Nephron progenitor cell (in vitro differentiated cells): Measurements from ENCODE around the gene PLCB3.
A peak's percentile ranks its signal among the peaks of the same experiment; 100 is the strongest.

Experiments
- DNase-seq: peaks from one replicate; pipeline ENCODE4 v3.0.0; 2021
- H3K27ac Mint-ChIP-seq: 2 replicates; pipeline ENCODE4 v1.8.0; 2021; ENCODE audit warnings: mild to moderate bottlenecking, moderate library complexity, mixed read lengths
- H3K27me3 Mint-ChIP-seq: 2 replicates; pipeline ENCODE4 v1.8.0; 2021; ENCODE audit warnings: mild to moderate bottlenecking, low read depth, mixed read lengths; ENCODE audit not compliant: poor library complexity
- H3K36me3 Mint-ChIP-seq: 2 replicates; pipeline ENCODE4 v1.8.0; 2021; ENCODE audit warnings: low read depth, mixed read lengths
- H3K4me1 Mint-ChIP-seq: 2 replicates; pipeline ENCODE4 v1.8.0; 2021; ENCODE audit warnings: mixed read lengths
- H3K4me3 Mint-ChIP-seq: 2 replicates; pipeline ENCODE4 v1.8.0; 2021; ENCODE audit warnings: mild to moderate bottlenecking, moderate library complexity, mixed read lengths
- H3K9me3 Mint-ChIP-seq: 2 replicates; pipeline ENCODE4 v1.8.0; 2021; ENCODE audit warnings: mild to moderate bottlenecking, moderate library complexity, mixed read lengths
- TF ChIP-seq, protein P1 (sequence below): fragments of 200-600 bp; sonication (generic); IDR thresholded peaks from 2 replicates; pipeline ENCODE4 v1.5.0; 2021; ENCODE audit warnings: antibody characterized with exemption

Gene PLCB3

DNA sequence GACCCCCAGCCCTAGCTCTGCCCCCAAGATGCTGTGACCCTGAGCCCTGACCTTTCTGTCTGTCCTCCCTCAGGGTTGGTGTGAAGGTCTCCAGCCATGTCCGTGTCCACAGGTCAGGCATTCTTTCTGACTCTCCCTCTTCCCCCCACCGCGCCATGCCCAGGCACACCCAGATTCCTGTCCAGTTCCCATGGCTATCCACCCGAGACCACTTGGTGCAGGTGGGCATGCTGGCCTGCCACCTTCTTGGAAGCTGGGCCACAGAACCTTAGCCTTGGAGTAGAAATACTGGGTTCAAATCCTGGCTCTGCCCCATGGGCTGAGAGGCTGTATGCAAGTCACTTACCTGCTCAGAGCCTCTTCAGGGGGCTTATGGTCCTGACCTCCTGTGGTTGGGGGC lies 2.3 kb upstream of the PLCB3 start:
- Mint-ChIP-seq H3K9me3 (no peaks in the 10 kb centered on the region), H3K4me3 (no peak overlapping the region), H3K4me1 (peaks cover 47% of the 10 kb centered on the region), H3K27ac (no peak overlapping the region), H3K27me3 (peaks cover 3% of the 10 kb centered on the region), H3K36me3 (no peaks in the 10 kb centered on the region)
- DNase-seq: no peak
- TF ChIP-seq, protein P1, sequence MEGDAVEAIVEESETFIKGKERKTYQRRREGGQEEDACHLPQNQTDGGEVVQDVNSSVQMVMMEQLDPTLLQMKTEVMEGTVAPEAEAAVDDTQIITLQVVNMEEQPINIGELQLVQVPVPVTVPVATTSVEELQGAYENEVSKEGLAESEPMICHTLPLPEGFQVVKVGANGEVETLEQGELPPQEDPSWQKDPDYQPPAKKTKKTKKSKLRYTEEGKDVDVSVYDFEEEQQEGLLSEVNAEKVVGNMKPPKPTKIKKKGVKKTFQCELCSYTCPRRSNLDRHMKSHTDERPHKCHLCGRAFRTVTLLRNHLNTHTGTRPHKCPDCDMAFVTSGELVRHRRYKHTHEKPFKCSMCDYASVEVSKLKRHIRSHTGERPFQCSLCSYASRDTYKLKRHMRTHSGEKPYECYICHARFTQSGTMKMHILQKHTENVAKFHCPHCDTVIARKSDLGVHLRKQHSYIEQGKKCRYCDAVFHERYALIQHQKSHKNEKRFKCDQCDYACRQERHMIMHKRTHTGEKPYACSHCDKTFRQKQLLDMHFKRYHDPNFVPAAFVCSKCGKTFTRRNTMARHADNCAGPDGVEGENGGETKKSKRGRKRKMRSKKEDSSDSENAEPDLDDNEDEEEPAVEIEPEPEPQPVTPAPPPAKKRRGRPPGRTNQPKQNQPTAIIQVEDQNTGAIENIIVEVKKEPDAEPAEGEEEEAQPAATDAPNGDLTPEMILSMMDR: no peak

DNA sequence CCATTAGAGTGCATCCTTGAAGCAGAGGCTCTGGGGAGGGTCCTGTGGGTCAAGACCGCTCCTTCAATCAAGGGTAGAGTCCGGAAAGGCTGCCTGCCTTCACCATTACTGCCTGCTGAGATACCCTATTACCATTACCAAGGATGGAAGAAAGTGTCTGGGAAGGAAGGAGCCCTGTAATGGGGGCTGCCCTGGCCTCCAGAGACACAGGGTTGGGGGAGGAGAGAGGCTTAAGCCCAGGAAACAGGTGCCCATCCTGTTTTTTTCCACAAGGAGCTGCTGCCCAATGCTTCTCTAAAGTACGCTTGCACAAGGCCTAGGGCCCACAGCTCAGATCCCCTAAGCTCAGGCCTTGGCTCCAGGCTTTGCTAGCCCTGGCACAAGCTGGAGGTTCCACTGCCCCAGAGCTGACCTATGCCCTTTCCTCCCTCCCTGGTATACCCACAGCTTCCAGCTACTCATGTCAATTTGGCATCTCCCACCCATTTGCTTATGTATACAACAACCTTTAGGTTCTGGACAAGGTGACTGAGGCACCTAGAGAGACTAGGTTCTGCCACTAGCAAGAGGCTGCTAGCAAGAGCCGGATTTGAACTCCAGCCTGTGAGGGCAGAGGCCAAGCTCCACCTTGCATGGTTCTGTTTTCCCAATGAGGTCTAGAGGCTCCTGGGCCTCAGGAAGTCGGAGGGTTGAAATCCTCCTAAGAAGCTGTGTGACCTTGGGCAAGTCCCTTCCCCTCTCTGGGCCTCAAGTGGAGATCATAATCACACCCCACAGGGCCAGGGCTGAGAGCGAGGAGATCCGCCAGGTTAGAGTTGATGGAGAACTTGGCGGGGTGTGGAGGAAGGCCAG lies 1.5 kb upstream of the PLCB3 start:
- H3K36me3 Mint-ChIP-seq: no peaks in the 10 kb centered on the region
- peaks cover 3% of the 10 kb centered on the region for H3K27me3 Mint-ChIP-seq
- DNase-seq: no peak
- no peaks in the 10 kb centered on the region for H3K9me3 Mint-ChIP-seq
- TF ChIP-seq, protein P1: no peak
- no peak overlapping the region for H3K27ac Mint-ChIP-seq
- peaks cover 45% of the 10 kb centered on the region for H3K4me1 Mint-ChIP-seq
- H3K4me3 Mint-ChIP-seq: peak overlapping the region; percentile 34

DNA sequence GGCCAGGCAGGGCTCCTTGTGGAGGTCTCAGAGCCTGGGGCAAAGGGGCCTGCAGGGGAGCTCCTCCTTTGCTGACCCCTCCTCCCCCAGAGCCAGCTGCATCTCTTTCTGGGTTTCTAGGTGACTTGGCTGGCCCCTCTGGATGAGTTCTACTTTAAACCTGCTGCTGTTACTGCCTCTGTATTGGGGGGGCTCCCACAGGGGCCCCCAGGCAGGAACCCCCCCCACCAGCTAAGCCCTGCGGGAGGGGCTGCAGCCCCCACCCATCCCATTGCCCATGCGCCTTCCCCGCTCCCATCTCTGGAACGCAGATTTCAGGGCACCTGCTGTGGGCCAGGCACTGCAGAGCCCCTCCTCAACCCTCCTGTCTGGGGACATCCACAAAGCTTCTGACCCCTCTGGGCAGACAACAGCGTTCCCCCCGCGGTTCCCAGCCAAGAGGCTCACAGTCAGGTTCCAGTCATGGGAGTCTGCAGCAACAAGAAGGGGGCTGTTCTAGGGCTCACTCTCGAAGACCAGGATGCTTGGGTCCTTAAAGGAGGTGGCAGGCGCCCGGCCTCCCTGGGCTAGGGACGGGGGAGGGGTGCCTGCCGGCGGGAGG lies 815 bp upstream of the PLCB3 start:
- TF ChIP-seq, protein P1: no peak
- Mint-ChIP-seq H3K4me1 (peaks cover 49% of the 10 kb centered on the region), H3K4me3 (peak overlapping the region; percentile 80), H3K27me3 (peaks cover 3% of the 10 kb centered on the region), H3K9me3 (no peaks in the 10 kb centered on the region), H3K36me3 (no peaks in the 10 kb centered on the region), H3K27ac (no peak overlapping the region)
- no peak for DNase-seq

DNA sequence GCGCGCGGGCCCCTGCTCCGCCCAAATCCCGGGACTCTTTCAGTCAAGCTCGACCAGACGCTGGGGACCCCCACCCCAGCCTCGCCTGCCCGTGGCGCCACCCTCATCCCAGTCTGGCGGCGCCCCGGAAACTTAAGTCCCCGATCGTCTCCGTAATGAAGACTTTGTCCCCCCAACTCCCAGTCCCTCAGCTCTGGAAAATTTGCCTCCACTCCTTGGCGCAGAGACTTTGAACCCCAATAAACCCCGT lies 348 bp downstream of the PLCB3 start:
- Mint-ChIP-seq H3K36me3 (no peaks in the 10 kb centered on the region), H3K4me1 (peaks cover 49% of the 10 kb centered on the region), H3K4me3 (peak overlapping the region; percentile 92), H3K27me3 (peaks cover 3% of the 10 kb centered on the region), H3K9me3 (no peaks in the 10 kb centered on the region), H3K27ac (no peak overlapping the region)
- no peak for DNase-seq
- TF ChIP-seq, protein P1: no peak

DNA sequence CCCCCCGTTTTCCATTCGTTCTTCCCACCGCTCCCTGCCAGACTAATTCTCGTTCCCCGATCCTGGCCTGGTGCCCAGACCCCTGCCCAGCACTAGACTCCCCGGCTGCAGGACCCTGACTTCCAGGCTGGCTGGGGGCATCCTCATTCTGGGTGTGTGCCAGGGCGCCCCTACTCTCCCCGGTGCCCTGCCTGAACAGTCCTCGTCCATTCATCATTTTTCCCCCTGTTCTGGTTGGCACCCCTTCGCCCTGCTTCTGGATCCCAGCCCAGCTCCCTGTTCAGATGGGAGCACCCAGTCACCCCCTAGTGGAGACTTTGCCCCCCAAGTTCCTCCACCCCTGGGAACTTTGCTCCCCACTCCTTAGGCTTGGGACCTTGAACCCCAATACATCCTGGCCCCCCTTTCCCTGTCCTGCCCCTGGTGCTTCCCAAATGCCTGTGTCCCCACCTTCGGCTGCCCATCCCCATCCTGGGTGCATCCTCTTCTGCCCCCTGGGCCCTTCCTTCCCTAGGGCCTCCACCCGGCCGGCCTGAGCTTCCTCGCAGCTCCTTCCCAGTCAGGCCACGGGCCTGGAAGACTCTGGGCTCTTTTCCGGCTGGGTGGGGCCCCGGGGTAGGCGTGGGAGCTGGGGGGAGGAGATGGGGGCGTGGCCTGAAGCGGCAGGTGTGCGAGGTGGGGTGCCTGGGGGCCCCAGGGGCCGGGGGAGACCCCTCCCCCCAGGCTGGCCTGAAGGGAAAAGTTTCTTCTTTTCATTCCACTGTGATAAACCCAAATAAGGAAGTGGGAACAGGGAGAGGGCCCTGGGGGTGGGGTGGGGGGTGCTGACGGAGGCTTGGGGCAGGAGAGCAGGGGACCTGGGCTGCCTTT lies 908 bp downstream of the PLCB3 start:
- no peak overlapping the region for H3K27ac Mint-ChIP-seq
- H3K4me1 Mint-ChIP-seq: peaks cover 49% of the 10 kb centered on the region
- peaks cover 3% of the 10 kb centered on the region for H3K27me3 Mint-ChIP-seq
- TF ChIP-seq, protein P1: no peak
- no peak for DNase-seq
- H3K36me3 Mint-ChIP-seq: no peaks in the 10 kb centered on the region
- H3K4me3 Mint-ChIP-seq: peak overlapping the region; percentile 92
- H3K9me3 Mint-ChIP-seq: no peaks in the 10 kb centered on the region
